GM21515 (cell line): ENCODE measurements around the gene EXOC6.
"Not testable (repeated sequence)": the region's sequence is repeated elsewhere in the genome, so short reads cannot be mapped to it uniquely, and the experiment has no call there.

Experiments used
- ATAC-seq: cut with Tn5 transposase; IDR thresholded peaks from one replicate; pipeline ENCODE4 v1.9.1; 2021; ENCODE audit not compliant: unreplicated experiment

Gene EXOC6

GRCh38 chr10:93075369-93076221, 227.3 kb downstream of the EXOC6 start:
- ATAC-seq = no peak

GRCh38 chr10:93076871-93077270, 228.6 kb downstream of the EXOC6 start:
- no peak for ATAC-seq

GRCh38 chr10:93077860-93078337, 229.6 kb downstream of the EXOC6 start:
- ATAC-seq = no peak

- ATAC-seq = no peak
These were observed 231.5 kb downstream of the EXOC6 start for GRCh38 chr10:93079663-93080349.

GRCh38 chr10:93080350-93081046, 232.2 kb downstream of the EXOC6 start:
- ATAC-seq = no peak

GRCh38 chr10:93081318-93081717, 233.0 kb downstream of the EXOC6 start:
- ATAC-seq = no peak

- no peak for ATAC-seq
These were observed 233.5 kb downstream of the EXOC6 start for GRCh38 chr10:93081834-93082233.

GRCh38 chr10:93083743-93084539, 235.6 kb downstream of the EXOC6 start:
- ATAC-seq = no peak

GRCh38 chr10:93085272-93085859, 237.0 kb downstream of the EXOC6 start:
- no peak for ATAC-seq

- no peak for ATAC-seq
These were observed 238.0 kb downstream of the EXOC6 start for GRCh38 chr10:93086289-93086688.

GRCh38 chr10:93087846-93088245, 239.5 kb downstream of the EXOC6 start:
- no peak for ATAC-seq

GRCh38 chr10:93088466-93088865, 240.1 kb downstream of the EXOC6 start:
- no peak for ATAC-seq

GRCh38 chr10:93090619-93091018, 242.3 kb downstream of the EXOC6 start:
- no peak for ATAC-seq

GRCh38 chr10:93091960-93092359, 243.6 kb downstream of the EXOC6 start:
- ATAC-seq = no peak

GRCh38 chr10:93095225-93095624, 246.9 kb downstream of the EXOC6 start:
- no peak for ATAC-seq

GRCh38 chr10:93096901-93097300, 248.6 kb downstream of the EXOC6 start:
- ATAC-seq = no peak

GRCh38 chr10:93097386-93097785, 249.1 kb downstream of the EXOC6 start:
- ATAC-seq = no peak

GRCh38 chr10:93098816-93099215, 250.5 kb downstream of the EXOC6 start:
- no peak for ATAC-seq

GRCh38 chr10:93099670-93100069, 251.3 kb downstream of the EXOC6 start:
- ATAC-seq = no peak

- ATAC-seq = not testable (repeated sequence)
These were observed 252.8 kb downstream of the EXOC6 start for GRCh38 chr10:93101148-93101547.
